ENCODE results near the gene ASH1L.
"Not testable (repeated sequence)": the region's sequence is repeated elsewhere in the genome, so short reads cannot be mapped to it uniquely, and the experiment has no call there.

ASH1L gene

DNA sequence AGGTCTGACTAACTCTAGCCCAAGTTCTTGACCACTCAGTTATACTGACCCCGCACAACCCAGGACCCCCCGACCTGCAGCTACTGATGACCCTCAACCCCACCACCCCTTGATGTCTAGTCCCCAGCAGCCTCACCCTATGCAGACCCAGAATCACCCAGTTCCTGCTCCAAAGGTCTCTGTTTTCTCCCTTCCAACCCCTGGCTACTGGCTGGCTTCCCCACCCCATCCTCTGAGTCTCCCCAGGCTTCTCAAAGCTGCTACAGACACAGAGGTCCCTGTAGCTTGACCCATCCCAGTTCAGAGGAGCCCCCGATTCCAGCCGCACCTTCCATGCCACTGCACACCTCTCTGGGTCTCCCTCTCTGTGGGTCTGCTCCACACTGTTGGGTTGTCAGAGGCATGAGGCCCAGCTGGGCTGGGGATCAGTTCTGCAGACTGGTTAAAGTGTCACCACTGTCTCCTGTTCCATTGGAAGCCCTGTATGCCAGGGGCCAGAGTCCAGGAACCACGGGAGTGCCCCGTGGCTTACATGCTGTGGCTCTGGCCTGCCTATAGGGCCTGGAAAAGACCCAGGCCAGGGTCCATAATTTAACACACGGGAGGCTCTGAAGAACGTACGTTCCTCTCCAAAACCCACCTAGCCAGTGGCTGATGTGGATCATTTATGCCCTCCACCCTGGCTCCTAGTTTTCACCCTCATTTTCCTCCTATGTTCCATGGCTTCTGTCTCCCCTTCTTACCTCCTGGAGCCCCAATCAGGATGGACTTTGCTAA is 261.9 kb downstream of the ASH1L start:
- no peak for DNase-seq

DNA sequence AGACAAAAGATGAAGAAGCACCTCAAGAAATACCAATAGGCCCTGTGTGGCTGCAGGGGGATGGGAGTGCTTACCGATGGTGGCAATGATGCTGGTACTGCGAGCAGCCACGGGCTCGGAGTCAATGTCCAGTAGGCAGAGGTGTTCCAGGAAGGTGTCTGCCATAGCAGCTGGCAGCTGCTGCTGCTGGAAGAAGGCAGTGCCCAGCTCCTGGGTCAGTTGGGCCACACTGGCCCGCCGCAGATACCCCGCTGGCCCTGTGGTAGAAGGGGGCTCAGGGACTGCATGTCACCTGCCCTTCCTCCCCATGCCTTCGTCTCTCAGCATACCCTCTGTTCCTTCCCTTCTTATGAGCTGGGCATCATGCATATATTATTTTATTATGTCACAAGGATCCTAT is 262.6 kb downstream of the ASH1L start:
- DNase-seq, result no peak

DNA sequence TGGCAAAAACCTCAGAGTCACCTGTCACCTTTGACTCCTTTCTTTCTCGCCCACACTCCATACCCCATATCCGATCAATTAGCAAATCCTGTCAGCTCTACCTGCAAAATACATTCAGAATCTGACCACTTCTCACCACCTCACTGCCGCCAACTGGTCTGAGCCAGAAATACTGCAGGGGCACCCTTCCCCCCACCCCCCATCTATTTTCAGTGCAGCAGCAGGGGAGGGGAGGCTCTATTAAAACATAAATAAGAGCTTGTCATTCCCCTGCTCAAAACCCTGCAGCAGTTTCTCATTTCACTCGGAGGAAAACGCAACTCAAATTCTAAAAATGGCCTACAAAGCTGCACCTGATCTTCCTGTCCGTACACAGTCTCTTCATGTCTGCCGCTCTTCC is 265.2 kb downstream of the ASH1L start:
- no peak for DNase-seq

DNA sequence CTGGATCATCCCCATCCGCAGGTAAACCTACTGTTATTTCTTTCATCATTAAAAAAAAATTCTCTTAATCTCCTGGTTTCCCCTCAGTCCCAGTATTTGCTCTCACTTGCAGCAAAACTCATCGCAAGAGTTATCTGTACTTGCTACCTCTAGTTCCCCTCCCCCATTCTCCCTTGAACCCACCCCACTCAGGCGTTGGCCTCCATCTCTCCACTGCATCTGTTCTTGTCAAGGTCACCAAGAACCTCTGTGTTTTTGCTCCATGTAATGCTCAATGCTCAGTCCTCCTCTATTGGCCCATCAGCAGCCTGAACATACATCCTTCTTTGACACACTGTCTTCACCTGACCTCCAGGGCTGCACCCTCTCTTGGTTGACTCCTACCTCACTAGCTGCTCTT is 265.9 kb downstream of the ASH1L start:
- no peak for DNase-seq

DNA sequence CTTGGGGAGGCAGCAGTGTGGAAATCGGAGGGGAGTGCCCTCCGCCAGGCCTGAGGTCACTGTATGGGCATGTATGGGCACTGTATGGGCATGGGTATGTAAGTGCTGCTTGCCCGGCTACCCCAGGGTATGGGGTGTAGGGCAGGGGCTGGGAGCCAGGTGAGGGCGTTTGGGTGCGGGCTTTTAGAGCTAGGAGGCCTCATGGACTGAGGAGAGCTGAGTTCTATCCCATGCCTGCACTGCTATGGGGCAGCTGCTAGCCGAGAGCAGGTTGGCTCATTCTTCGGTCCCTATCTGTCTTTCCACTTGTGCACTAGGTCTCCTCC is 266.7 kb downstream of the ASH1L start:
- no peak for DNase-seq

DNA sequence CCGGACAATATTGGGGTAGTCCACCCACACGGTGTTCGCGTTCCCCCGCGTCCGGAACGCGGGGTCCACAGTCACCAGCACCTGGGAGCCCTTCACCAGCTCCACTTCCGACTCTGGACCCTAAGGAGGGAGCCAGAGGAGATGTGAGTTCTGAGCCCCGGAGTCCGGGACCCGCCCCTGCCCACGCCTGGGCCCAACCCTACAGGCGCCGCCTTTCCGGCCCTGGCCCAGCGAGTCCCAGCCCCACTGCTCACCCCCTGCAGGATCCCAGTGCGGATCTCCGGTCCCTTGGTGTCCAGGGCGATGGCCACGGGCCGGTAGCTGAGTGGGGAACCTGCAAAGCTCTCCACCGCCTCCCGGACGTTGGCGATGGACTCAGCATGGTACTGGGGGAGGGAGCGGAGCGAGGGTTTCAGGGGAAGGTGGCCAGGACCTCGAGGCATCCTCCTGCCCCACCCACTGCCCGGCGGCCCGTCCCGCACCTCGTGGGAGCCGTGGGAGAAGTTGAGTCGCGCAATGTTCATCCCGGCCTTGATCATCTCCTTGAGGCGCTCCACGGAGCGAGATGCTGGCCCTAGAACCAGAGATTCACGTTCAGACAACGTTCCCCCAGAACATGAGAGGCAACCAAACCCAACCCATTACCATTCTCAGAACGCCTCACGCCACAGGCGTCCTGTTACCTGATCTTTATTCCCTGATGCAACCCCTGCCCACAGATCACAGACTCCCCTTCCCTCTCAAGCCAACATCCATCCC is 267.2 kb downstream of the ASH1L start:
- DNase-seq, result no peak

DNA sequence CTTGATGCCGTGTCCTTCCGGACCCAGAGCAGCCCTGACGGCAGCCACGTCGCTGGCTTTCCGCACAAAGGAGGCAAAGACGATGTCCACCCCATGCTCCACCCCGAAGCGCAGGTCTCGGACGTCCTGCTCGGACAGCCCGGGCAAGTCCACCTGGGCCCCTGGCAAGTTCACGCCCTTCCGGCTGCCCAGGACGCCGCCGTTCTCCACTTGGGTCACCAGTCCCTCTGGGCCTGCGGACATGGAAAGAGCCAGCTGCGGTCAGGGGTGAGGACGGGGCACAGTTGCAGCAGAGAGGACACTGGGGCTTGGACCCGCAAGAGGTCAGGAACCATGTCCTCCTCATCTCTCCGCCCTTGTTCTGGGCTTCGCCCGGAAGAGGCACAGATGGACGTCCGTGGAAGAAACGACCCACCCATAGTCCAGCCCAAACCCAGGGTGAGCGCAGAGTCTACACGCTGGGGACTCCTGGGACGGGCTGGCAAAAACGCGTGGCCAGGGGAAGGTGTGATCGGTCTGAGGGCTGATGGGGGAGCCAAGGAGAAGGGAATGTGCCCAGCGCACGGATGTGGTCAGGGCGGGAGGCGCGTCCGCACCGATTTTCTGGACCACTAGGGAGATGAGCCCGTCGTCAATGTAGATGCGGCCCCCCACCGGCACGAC is 268.0 kb downstream of the ASH1L start:
- no peak for DNase-seq

DNA sequence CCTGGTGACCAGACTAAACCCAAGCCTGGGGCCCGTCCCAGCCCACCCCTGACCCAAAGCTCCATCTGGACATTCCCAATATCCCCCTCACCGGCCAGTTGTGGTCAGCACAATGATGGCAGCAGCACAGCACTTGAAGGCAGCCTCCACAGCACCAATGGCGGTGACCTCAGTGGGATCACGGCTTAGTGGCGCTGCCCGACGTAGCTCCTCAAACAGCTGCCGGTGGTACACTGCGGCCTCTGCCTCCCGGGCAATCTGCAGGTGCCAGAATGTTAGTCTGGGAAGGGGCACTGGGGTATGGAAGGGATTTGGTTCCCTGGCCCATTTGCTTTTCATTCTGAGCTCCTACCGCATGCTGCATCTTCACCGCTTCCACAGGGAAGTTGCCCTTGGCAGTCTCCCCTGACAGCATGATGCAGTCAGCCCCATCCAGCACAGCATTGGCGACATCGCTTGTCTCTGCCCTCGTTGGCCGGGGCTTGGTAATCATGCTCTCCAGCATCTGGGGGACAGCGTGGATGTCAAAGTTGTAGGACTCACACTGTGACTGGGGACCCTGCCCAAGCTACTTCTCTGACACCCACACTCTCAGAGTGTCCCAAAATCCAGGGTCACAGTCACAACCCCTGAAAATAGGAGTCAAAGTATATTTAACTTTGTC is 269.4 kb downstream of the ASH1L start:
- DNase-seq, result no peak

DNA sequence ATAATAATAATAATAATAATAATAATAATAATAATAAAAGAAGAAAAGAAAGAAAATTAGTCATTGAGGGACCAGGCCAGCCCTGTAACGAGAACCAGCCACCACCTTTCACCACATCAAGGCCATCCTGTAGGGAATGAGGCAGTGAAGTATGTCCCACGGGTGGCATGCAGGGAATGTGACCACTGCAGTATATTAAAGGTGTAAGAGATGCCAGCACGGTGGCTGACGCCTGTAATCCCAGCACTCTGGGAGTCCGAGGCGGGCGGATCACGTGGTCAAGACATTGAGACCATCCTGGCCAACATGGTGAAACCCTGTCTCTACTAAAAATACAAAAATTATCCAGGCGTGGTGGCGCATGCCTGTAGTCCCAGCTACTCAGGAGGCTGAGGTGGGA is 271.6 kb downstream of the ASH1L start:
- not testable (repeated sequence) for DNase-seq

DNA sequence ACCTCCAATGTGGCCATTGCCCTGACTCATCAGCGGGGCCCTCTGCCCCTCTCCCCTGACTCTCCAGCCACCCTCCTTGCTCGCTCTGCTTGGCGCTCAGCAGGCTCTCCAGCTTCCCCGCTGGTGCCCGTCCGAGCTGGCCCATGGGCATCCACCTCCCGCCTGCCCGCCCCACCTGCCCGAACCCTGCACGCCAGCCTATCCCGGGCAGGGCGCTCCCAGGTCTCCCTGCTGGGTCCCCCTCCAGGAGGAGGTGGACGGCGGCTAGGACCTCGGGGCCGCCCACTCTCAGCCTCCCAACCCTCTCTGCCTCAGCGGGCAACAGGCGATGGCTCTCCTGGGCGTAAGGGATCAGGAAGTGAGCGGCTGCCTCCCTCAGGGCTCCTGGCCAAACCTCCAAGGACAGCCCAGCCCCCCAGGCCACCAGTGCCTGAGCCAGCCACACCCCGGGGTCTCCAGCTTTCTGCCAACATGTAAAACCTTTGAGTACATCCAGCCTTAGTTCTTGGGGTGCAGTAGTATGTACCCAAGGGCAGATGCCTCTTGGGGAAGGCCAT is 274.5 kb downstream of the ASH1L start:
- DNase-seq, result no peak

DNA sequence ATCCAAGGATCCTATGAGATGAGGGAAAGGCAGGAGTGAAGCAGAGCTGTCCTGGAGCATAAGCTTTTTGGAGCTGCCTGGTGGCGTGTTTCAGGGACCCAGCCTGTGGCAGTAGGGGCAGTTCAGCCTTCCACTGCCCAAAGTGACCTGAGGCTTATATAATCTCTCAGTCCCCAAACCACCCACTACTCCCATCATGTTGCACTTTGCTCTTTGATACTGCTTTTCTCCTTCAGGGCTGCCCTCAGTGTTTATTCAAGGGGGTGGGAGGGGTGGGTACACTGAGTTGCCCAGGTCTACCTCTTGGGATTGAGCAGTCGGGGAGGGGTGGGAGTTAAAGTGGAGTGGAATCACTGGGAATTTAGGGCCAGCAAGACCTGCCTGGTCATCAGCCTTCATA is 276.1 kb downstream of the ASH1L start:
- DNase-seq, result no peak

DNA sequence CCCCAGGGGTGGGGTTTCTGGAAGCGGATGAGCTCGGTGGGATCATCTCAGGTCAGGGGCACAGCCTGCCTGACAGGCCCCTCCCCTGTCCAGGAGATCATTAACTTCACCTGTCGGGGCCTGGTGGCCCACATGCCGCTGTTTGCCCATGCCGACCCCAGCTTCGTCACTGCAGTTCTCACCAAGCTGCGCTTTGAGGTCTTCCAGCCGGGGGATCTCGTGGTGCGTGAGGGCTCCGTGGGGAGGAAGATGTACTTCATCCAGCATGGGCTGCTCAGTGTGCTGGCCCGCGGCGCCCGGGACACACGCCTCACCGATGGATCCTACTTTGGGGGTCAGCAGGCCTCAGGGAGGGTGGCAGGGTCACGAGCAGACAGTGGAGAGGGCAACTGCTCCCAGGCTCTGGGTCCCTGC is 277.0 kb downstream of the ASH1L start:
- DNase-seq, result no peak
